Measurements from ENCODE around the gene VSIR. TPM values are rescaled to one million over a fixed set of nuclear protein-coding genes. Genes with fewer than 3 reads are reported as not detected.

VSIR gene
- total RNA-seq, 1 donor from 2014 or later, result 115 TPM

DNA sequence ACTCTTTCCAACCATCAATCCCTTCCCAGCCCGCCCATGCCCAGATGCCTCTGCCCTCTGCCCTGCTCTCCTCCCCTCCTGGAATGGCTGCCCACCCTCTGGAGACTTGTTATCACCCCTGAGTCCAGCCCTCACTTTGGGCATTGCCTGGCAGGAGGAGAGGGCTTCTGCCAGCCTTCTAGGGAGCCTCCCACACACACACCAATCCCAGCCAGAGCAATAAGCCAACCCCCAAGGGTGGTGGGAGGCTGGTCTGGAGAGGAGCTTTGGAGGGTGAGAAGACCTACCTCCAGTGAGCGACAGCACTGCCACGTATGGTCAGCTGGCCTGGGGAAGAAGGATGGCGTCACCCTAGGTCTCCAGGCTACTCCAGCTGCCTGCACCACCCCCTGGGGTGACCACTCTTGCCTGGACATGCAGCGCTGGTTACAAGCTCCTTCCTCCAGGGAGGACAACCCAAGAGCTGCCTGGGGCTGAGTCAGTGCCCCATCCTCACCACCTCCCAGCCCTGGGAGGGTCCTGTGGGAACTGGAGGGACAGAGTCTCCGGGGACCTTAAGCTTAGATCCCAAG is 62.2 kb downstream of the VSIR start:
- Mint-ChIP-seq H3K9me3 (no peaks in the 10 kb centered on the region), H3K27ac (no peak overlapping the region), H3K36me3 (ENCODE audit: low read depth) (no peaks in the 10 kb centered on the region), H3K27me3 (ENCODE audit: insufficient read depth) (no peaks in the 10 kb centered on the region), H3K4me3 (no peak overlapping the region), H3K4me1 (ENCODE audit: low read depth) (peaks cover 49% of the 10 kb centered on the region)
- intact Hi-C loops (cut with micrococcal nuclease), result loop anchor here (5.0 kb wide), 1 partner anchor 61 kb away; the partner anchor contains the start of gene VSIR
- DNase-seq (ENCODE audit: low spot score), result no peak

- Mint-ChIP-seq H3K4me3 (no peak overlapping the region), H3K27ac (no peak overlapping the region), H3K36me3 (ENCODE audit: low read depth) (no peaks in the 10 kb centered on the region), H3K27me3 (ENCODE audit: insufficient read depth) (no peaks in the 10 kb centered on the region), H3K4me1 (ENCODE audit: low read depth) (peaks cover 47% of the 10 kb centered on the region), H3K9me3 (no peaks in the 10 kb centered on the region)
- intact Hi-C loops (cut with micrococcal nuclease), result loop anchor here (5.0 kb wide), 1 partner anchor 62 kb away; the partner anchor contains the start of gene VSIR
- DNase-seq (ENCODE audit: low spot score), result no peak
Measured at GRCh38 chr10:71710519-71710918, 62.8 kb downstream of the VSIR start.

GRCh38 chr10:71708897-71709882 is 64.1 kb downstream of the VSIR start:
- Mint-ChIP-seq H3K4me3 (no peak overlapping the region), H3K4me1 (ENCODE audit: low read depth) (peaks cover 36% of the 10 kb centered on the region), H3K9me3 (no peaks in the 10 kb centered on the region), H3K27me3 (ENCODE audit: insufficient read depth) (no peaks in the 10 kb centered on the region), H3K36me3 (ENCODE audit: low read depth) (no peaks in the 10 kb centered on the region), H3K27ac (peak overlapping the region; percentile 21)
- intact Hi-C loops (cut with micrococcal nuclease), result loop anchor here (1.0 kb wide), 3 partner anchors 223 to 395 kb away; no protein-coding TSS in a partner anchor
- no peak for DNase-seq (ENCODE audit: low spot score)

DNA sequence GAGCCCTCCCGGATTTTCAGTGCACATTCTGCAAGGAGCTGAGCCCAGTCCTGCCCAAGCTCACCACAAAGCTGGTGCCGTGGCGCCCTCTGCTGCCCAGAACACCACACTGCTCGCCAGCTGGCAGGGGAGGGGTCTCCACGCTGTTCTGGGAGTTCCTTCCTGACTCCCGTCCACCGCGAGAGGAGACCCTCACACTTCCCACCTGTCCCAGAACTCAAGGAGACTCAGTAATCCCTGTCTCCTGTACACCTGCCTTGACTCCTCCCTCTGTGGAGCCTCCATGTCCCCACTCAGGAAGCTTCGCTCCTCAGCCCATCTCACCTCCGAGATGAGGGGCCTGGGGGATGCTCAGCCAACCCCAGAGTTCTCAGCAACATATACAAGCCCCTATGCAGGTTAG is 65.0 kb downstream of the VSIR start:
- Mint-ChIP-seq H3K36me3 (ENCODE audit: low read depth) (no peaks in the 10 kb centered on the region), H3K9me3 (no peaks in the 10 kb centered on the region), H3K27ac (no peak overlapping the region), H3K4me3 (no peak overlapping the region), H3K27me3 (ENCODE audit: insufficient read depth) (no peaks in the 10 kb centered on the region), H3K4me1 (ENCODE audit: low read depth) (peaks cover 27% of the 10 kb centered on the region)
- peak; percentile 43 for DNase-seq (ENCODE audit: low spot score)
- intact Hi-C loops (cut with micrococcal nuclease), result loop anchor here (1.0 kb wide), 3 partner anchors 222 to 394 kb away; no protein-coding TSS in a partner anchor

GRCh38 chr10:71707240-71707789 is 66.0 kb downstream of the VSIR start:
- no peak for DNase-seq (ENCODE audit: low spot score)
- intact Hi-C loops (cut with micrococcal nuclease), result no loop called here
- Mint-ChIP-seq H3K4me3 (no peak overlapping the region), H3K27ac (peak overlapping the region; percentile 19), H3K36me3 (ENCODE audit: low read depth) (no peaks in the 10 kb centered on the region), H3K9me3 (no peaks in the 10 kb centered on the region), H3K4me1 (ENCODE audit: low read depth) (peaks cover 17% of the 10 kb centered on the region), H3K27me3 (ENCODE audit: insufficient read depth) (no peaks in the 10 kb centered on the region)

DNA sequence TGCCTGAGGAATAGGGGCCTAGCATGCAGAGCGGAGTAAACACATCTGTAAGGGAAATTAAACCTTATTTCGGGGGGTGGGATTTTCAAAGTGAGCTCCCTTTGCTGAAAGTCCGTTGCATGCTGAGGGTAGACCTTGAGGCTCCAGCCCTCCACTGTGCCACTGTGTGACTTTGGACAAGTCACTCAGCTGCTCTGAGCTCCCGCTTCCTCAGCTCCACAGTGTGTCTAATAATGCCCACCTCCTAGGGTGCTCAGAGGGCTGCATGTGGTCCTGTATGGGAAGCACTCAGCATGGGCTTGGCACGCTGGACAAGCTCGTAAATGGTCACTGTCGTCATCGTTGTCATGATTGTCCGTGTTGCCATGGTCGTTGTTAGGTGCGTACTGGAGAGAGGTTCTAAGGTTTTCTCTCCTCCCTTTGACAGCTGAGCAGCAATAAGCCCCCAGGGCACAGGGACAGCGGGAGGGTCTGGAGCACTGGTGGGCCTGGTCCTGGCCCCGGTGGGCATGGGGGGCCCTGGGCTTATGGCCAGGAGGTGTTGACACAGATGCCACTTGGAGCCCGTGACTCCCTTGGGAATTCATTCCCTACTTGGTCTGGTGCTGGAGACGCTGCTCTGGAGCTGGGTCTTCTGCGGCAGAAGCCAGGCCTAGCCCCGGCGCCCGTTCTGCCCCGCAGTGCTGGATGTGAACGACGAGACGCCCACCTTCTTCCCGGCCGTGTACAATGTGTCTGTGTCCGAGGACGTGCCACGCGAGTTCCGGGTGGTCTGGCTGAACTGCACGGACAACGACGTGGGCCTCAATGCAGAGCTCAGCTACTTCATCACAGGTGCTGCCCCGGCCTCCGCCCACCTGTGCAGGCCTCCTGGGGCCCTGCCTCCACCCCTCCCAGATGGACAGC is 66.9 kb downstream of the VSIR start:
- H3K27ac Mint-ChIP-seq, result no peak overlapping the region
- DNase-seq (ENCODE audit: low spot score), result no peak
- H3K4me3 Mint-ChIP-seq, result no peak overlapping the region
- intact Hi-C loops (cut with micrococcal nuclease), result no loop called here
- no peaks in the 10 kb centered on the region for H3K27me3 Mint-ChIP-seq (ENCODE audit: insufficient read depth)
- no peaks in the 10 kb centered on the region for H3K36me3 Mint-ChIP-seq (ENCODE audit: low read depth)
- no peaks in the 10 kb centered on the region for H3K9me3 Mint-ChIP-seq
- peaks cover 10% of the 10 kb centered on the region for H3K4me1 Mint-ChIP-seq (ENCODE audit: low read depth)

- Mint-ChIP-seq H3K4me3 (no peak overlapping the region), H3K27ac (no peak overlapping the region), H3K4me1 (ENCODE audit: low read depth) (peaks cover 10% of the 10 kb centered on the region), H3K9me3 (no peaks in the 10 kb centered on the region), H3K36me3 (ENCODE audit: low read depth) (no peaks in the 10 kb centered on the region), H3K27me3 (ENCODE audit: insufficient read depth) (no peaks in the 10 kb centered on the region)
- no peak for DNase-seq (ENCODE audit: low spot score)
- intact Hi-C loops (cut with micrococcal nuclease), result no loop called here
Measured at GRCh38 chr10:71705582-71705981, 67.7 kb downstream of the VSIR start.

GRCh38 chr10:71704816-71705215 is 68.5 kb downstream of the VSIR start:
- Mint-ChIP-seq H3K9me3 (no peaks in the 10 kb centered on the region), H3K27ac (no peak overlapping the region), H3K36me3 (ENCODE audit: low read depth) (no peaks in the 10 kb centered on the region), H3K4me3 (no peak overlapping the region), H3K27me3 (ENCODE audit: insufficient read depth) (no peaks in the 10 kb centered on the region), H3K4me1 (ENCODE audit: low read depth) (peaks cover 10% of the 10 kb centered on the region)
- intact Hi-C loops (cut with micrococcal nuclease), result no loop called here
- DNase-seq (ENCODE audit: low spot score), result no peak

DNA sequence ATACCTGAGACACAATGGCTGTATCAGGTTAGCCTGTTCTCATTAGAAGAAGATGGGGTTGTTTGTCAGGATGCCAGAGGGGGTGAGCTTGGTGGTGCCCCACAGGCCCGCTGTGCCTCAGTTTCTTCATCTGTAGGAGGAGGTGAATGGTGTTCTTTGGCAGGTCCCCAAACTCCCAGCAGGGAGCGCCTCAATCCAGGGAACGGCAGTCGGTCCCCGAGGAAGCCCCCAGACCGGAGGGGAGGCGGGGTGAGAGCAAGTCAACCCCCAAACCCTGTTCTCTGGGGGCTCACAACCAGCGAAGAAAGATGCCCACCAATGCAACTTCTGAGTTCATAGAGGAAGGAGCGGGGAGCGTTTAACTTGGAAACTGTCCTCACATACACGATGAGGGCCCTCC is 69.7 kb downstream of the VSIR start:
- Mint-ChIP-seq H3K9me3 (no peaks in the 10 kb centered on the region), H3K36me3 (ENCODE audit: low read depth) (no peaks in the 10 kb centered on the region), H3K27ac (no peak overlapping the region), H3K4me3 (no peak overlapping the region), H3K4me1 (ENCODE audit: low read depth) (peaks cover 19% of the 10 kb centered on the region), H3K27me3 (ENCODE audit: insufficient read depth) (no peaks in the 10 kb centered on the region)
- intact Hi-C loops (cut with micrococcal nuclease), result no loop called here
- no peak for DNase-seq (ENCODE audit: low spot score)

DNA sequence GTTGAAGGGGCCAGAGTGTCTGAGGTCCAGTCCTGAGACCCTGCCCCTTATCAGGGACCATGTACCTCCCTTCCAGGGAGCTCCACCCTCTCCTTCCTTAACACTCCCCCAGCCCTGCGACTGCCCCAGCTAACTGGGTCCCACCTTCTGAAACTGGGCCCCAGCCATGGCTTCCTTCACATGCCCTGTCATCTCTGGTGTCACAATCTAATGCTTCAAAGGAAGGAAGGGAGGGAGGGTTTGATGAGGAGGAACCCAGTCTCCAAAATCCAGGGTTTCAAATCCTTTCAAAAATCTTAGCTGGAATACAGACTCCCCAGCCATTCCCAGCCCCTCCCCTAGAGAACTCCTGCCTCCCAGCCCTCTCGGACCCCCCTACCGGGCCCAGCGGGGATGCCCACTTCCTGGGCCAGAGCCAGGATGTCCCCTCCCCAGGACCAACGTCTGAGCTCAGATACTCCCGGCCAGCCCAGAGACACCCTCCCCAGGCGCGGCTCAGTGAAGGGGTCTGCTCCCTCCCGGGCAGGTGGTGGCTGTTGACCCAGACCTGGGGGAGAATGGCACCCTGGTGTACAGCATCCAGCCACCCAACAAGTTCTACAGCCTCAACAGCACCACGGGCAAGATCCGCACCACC is 71.7 kb downstream of the VSIR start:
- intact Hi-C loops (cut with micrococcal nuclease), result no loop called here
- no peak overlapping the region for H3K27ac Mint-ChIP-seq

DNA sequence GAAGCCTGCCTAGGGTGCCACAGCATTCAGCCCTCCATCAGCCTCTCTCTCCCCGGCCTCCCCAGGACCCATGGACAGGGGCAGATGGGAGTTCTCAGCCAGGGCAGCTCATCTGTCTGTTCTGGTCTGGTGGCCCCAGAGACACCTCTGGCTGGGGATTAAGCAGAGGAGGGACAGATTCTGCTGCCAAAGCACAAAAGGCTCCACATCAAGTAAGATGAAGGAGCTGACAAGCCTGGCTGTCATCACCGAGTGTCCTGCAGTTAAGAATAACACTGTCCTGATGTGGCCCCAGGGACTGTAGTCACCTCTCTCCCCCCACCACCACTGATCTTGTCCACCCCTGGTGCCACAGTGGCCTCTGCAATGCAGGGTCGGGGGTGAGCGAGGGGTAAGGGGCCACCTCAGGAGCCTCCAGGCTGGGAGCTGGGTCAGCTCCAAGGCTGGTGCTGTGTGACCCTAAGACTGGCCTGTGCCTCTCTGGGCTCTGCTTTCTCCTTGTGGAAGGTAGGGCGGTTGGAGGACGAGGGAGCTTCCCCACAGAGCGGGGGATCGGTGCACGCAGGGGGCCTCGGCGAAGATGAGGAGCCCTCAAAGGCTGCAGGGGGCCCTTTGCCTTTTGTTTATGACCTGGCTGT is 72.5 kb downstream of the VSIR start:
- peaks cover 34% of the 10 kb centered on the region for H3K4me1 Mint-ChIP-seq (ENCODE audit: low read depth)
- intact Hi-C loops (cut with micrococcal nuclease), result no loop called here
- H3K9me3 Mint-ChIP-seq, result no peaks in the 10 kb centered on the region
- no peaks in the 10 kb centered on the region for H3K27me3 Mint-ChIP-seq (ENCODE audit: insufficient read depth)
- no peak for DNase-seq (ENCODE audit: low spot score)
- H3K4me3 Mint-ChIP-seq, result no peak overlapping the region
- H3K27ac Mint-ChIP-seq, result no peak overlapping the region
- no peaks in the 10 kb centered on the region for H3K36me3 Mint-ChIP-seq (ENCODE audit: low read depth)

More for the DNA sequence above, 71.7 kb downstream of the VSIR start:
- DNase-seq (ENCODE audit: low spot score), result no peak
- peaks cover 29% of the 10 kb centered on the region for H3K4me1 Mint-ChIP-seq (ENCODE audit: low read depth)
- H3K27me3 Mint-ChIP-seq (ENCODE audit: insufficient read depth), result no peaks in the 10 kb centered on the region
- H3K36me3 Mint-ChIP-seq (ENCODE audit: low read depth), result no peaks in the 10 kb centered on the region
- no peaks in the 10 kb centered on the region for H3K9me3 Mint-ChIP-seq
- no peak overlapping the region for H3K4me3 Mint-ChIP-seq

Measured in activated T-helper 1 cell treated with anti-CD3 and anti-CD28 coated beads, Interleukin-12 subunit alpha, Interleukin-12 subunit beta, Interleukin-2, Interleukin-4 antibody, amounts not matched to agents 30 ng/mL and 10 ng/mL and 1 ng/mL, durations not matched to agents 14 hours and 24 hours and 36 hours (primary cell).